GM19239 (cell line): ENCODE data around the gene EHF.
A peak's percentile ranks its signal among the peaks of the same experiment; 100 is the strongest.

ENCODE experiments used
- DNase-seq: peaks from one replicate; pipeline ENCODE4 v3.0.0; 2011; ENCODE audit warnings: low spot score; ENCODE audit not compliant: insufficient read length
- FAIRE-seq: peaks from 2 replicates; lab custom pipeline; 2011; peaks lifted over from hg19 to GRCh38; lab: Jason Lieb, UNC

The EHF gene

DNA sequence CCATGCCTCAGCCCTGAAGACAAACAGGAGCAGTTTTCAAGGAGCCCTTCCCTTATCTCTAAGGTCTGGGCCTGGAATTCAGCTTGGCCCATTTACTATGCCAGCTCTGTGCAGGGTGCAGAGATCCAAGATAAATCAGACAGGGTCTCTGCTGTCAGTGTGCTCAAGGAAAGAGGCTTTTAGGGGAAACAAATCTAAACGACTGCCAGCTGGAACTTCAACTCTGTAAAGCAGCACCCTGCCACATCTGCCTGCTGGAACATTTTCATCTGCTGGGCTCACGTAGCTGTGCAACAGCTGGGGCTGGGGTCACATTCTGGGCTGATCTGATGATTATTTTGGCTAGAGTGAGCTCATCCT lies 19.8 kb upstream of the EHF start:
- DNase-seq (no peak), FAIRE-seq (no peak)

DNA sequence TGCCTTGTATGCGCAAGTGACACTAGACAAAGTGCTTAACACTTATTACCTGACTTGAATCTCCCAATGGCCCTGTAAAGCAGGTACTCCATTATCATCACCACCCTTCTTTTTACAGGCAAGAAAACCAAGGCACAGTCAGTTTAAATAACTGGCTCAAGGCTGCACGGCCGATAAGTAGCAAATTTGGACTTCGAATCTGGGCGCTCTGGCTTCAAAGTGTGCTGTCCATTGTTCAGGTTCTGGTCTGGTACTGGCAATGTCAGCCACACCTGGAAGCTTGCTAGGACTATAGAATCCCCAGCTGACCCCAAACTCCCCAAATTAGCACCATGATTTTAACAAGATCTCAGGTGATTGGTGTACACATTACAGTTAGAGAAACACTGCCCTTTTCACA lies 19.3 kb upstream of the EHF start:
- DNase-seq (no peak), FAIRE-seq (no peak)

DNA sequence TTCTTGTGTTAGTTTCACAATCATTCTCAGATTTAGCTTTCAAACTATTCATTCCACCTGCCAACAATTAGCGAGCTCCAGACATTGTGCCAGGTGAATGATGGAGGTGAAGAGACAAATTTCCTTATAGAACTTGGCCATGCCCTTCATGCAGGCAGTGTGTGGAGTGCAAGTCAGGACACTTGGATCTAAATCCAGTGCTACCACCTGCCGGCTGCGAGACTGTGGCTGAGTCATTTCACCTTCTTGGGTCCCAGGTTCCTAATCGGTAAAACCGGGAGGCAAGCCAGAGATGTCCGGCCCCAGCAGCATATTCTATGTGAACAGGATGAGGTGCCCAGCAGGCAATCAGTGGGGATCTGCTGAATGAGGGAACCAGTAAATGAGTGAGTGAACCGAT lies 18.6 kb upstream of the EHF start:
- FAIRE-seq = no peak

DNA sequence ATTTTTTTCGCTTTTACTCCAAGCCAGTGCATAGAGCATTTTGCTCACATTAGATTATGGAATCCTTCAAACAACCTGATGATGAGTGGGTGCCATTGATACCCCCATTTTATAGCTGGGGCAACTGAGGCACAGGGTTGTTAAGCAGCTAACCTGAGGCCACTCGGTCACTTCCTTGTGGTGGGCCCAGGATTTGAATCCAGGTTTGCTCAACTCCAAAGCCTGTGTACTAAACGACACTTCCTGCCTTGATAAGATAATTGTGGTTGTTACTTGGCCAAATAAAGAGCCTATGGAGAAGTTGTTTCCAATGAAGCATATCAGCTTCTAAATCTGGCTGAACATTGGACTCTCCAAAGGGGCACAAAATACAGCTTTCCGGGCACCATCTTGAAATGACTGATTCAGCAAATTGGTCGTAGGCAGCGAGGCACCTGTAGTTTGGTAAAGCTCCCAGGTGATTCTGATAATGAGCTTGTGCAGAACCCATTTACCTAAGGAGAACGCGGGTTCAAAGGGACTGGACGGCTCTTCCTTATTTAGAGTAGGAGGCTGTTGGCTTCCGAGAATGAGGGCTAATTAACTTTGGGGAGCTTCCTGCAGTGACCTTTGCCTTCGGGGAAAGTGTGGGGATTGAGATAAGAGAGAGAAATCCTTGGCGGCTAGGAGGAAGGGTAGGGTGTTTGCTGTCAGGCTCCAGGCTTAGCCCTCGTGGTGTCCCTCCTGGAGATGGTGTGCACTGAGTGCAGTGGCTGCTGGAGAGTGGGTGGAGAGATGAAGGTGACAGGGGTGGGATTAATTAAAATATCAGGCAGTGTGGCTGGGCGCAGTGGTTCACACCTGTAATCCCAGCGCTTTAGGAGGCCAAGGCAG lies 17.5 kb upstream of the EHF start:
- no peak for FAIRE-seq
- DNase-seq = no peak

More for the DNA sequence above, 18.6 kb upstream of the EHF start:
- DNase-seq = no peak

DNA sequence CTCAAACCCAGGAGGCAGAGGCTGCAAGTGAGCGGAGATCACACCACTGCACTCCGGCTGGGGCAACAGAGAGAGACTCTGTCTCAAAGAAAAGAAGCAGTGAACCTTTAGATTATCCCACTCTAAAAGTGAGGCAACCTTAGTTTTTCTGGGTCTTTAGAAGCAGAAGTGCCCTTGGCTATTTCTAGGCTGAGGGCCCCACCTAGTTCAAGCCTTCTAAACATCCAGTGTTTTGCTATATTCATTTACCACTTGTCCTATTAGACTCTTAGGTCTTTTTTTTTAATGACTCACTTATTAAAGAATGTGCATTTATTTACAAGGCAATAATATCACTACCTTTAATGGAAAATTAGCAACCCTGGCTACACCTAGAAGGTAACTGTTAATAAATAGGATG lies 16.7 kb upstream of the EHF start:
- FAIRE-seq = no peak
- DNase-seq = no peak

DNA sequence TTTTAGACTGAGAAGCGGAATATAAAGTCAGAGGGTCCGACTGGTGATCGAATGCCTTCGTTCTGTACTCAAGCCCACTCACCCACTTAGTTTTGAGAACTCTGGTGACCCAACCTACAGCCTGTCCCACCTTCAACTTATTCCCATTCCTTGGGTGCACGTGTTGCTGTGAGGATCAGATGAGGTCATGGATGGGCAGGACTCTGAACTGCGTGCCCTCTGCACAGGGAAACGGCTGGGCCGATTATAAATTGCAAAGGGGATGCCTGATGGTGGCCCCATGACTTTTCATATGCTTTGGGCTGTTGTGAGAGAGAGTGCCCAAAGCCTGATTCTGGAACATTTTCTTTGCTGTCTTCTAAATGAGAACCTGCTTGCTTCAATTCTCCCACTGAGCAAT lies 16.0 kb upstream of the EHF start:
- FAIRE-seq (no peak), DNase-seq (no peak)

DNA sequence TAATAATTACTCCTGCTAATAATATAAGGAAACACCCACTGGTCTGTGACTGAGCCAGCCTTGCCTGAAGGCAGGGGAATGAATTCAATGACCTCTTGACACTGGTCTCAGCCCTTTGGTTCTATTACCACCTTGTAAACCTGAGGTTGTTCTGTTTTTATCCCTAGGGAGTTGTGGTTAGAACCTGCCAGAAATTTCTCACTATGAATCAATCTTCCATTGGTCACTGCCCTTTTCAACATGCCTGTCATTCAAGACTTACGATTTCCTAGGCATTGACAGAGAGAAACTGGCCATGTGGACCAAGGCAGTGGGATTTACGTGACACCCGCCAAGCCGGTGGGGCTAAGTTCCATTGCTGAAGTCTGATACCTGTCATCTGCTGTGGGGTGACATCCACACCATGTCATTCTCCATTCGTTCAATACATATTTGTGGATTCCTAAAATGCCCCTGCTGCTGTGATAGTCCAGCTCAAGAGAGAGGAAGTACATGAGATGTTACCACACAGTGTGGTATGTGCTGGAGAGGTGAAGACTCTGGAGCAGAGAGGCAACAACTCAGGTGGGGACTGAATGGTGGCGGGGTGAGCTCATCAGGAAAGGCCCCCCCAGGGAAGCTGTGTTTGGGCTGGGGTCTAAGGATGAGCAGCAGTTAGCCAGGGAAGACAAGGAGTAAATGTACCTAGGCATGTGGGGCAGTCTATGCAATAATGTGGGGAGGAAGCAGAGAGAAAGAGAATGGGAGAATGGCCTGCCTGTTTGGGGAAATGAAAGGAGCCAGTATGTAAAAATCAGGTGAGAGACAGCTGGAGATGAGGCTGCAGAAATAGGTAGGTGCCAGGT lies 15.2 kb upstream of the EHF start:
- FAIRE-seq = no peak
- DNase-seq = no peak

DNA sequence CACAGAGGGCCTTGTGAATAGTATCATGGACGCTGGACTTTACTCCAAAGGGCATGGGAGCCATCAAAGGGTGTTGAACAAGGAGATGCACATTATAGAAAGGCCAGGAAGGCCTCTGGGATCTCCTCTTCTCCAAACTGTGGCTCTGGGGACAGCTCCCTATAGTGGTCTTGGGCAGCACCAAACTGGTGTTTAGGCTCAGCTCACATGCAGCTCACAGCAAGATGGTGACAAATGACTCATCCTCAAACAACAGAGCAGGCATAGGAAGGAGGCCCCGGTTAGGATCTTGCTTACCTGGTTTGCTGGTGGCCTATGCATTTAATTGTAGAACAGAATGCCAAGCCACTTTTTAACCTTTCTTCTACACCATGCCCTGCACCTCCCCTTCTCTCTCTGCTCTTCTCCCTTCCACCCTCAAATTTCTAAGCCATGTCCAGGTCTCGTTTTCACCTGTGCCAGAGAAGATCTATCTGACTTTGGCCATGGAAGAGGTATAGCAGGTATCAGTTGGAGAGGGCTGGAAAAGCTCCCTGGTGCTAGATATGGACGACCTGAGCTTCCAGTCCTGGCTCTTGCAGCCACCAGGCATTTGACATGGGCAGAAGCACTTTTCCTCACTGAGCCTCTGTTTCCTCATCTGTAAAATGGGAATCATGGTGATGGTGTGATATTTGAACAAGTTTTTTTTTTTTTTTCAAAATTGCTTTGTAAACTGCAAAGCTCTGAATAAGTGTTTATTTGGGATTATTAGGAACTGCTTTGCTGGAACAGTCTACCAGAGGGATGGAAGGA lies 14.4 kb upstream of the EHF start:
- no peak for FAIRE-seq

DNA sequence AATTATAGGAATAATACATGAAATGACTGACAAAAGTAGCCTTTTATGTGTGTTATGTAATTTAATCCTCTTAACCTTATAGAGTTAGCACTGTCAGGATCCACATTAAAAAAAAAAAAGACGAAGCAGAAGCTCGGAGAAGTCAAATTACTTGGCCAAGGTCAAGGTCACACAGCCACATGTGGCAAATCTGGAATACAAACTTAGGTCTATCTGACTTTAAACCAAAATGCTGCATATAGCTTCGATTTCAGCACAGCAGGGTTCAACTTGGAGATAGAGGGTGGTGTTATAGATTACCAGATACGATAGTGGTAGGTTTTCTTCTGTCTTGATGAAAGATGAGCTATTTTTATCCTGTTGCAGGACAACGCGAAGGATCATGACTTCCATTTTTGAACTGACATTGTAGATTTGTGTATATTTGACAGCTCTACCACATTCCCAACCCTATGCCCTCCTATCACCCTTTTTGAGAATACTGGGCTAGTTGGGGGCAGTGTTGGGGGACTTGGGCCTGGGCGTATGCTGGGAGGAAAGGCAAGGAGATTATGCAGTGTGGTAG lies 11.6 kb upstream of the EHF start:
- no peak for FAIRE-seq
- DNase-seq = no peak

More for the DNA sequence above, 14.4 kb upstream of the EHF start:
- no peak for DNase-seq

DNA sequence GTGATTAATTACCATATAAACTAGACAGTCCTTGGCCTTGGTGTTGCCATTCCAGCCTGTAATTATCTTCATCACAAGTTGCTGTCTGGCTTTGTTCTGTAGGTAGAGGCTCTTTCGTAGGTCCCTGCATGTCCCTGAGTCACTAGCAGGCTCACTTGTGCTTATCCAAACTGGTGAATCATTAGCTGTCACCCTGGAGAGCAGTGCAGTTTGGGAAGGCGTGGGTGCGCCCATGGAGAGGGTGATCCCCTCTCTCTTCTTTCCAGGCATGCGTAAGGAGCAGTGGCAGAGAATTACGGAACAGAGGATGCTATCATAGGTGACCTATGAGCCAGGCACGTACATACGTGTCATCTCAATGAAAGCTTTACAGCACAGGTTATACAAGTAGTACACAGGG lies 11.0 kb upstream of the EHF start:
- no peak for DNase-seq
- FAIRE-seq = no peak

DNA sequence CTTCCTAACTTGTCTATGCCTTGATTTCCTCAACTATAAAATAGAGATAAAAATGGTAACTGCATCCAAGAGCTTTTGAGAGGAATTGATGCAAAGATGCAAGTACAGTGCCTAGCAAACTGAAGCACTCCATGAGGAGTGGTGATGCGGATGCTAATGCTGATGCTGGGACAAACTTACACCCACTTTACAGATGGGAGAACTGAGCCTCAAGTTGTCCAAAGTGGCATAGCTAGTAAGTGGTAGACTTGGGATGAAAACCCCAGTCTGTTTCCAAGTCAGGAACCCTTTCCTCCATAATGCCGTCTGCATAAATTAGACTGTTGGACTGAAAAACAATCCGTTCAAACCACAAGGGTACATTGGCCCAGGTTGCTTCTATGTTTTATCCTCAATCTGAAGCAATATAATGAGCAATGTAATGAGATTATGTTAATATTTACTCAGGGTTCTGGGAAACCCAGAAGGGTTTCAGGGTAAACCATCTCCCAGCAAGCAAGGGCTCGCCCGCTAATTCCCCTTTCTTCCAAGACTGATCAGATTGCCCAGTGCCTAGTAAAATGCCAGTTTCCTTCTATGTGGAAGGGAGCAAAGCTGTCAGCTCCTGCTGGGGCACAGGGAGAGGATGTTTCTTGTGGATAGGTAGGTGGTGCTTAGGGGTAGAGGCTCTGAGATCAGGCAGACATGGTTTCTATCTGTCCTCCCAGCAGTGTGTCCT lies 10.4 kb upstream of the EHF start:
- no peak for FAIRE-seq

DNA sequence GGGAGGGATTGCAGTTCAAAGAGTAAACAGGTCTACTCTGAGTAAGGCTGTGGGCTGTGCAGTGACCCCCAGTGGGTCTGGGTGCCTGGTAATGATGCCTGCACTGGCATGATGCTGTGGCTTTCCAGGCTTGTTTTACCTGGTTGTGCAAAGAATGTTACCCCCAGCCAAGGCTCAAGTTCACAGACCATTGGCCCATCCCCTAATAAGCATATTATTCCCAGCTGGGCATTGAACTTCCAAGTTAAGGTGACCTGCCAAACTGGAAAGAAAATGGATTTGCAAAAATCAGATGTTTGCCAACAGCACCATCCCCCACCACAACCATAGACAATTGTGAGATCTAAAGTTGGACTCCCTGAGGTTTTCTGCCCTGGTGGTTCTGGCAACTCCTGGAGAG lies 7.9 kb upstream of the EHF start:
- no peak for DNase-seq
- FAIRE-seq = no peak

More for the DNA sequence above, 10.4 kb upstream of the EHF start:
- DNase-seq = no peak

DNA sequence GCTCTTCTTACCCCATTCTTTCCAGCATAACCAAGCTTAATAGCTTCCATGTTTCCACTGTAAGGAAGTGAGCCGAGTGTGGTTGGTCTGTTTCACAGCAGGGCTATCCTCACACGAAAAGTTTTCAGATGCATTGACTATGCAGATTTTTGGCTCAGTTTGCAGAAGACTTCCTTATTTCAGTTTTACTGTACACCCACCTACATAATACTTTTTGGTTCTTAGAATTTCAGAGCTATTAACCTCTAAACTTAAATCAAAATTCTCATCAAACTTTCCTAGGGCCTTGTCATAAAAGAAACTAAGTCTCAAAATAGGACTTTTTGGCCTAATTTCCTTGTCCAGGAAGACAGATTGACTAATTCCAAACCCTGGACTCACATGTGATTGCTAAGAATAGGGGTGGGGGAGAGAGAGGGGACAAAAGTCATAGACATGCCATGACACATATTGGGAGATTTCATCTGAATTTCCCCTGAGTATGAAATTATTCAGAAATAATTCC lies 7.3 kb upstream of the EHF start:
- DNase-seq (peak; percentile 22), FAIRE-seq (peak; percentile 64)

DNA sequence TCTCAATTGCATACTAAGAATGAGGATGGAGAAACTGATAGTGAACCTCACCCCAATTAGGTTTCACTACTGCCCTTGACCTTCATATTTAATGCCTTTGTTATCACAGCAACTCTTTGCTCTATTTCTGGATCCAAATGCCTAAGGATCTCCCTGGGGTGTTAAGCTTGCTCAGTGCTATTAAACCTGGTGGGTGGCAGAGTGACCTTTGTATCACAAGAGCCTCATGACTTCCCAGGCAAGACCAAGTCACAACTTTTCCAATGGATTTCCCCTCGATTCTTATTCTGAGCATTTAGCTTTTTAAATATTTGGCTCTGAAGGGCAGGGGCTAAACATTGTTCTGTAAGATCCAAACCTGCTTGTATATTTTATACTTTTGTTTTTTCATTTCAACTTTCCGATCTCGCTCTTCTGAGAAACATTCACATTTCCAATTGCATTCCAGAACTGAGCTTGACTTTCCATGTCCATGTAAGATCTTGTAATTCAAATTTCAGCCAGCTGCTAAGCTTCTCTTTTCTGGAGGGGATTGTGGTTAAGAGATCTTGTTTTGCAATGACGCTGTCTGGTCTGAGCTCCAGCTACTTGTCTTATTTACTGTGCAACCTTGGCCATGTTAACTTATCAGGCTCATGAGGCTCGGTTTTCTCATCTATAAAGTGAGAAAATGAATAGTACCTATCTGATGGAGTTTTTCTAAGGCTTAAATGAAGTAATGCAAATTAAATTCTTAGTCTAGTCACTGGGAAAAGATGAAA lies 6.4 kb upstream of the EHF start:
- DNase-seq = no peak
- FAIRE-seq = no peak

DNA sequence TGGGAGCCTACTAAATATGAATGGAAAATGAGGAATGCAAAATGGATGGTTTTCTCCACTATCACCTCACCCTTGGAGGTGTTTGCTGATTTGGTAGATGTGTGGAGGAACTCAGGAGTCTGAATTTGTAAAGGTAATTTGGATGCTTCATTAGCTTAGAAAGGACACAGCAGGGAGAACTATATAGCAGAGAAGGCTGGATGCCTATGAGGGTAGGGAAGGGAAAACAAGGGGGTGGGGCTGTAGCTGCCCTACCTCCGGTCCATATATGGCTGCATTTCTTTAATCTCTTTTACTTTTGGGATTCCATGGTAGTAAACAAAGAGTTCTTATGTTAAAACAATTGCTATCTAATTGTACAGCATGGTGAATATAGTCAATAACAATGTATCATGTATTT lies 4.8 kb upstream of the EHF start:
- no peak for FAIRE-seq

DNA sequence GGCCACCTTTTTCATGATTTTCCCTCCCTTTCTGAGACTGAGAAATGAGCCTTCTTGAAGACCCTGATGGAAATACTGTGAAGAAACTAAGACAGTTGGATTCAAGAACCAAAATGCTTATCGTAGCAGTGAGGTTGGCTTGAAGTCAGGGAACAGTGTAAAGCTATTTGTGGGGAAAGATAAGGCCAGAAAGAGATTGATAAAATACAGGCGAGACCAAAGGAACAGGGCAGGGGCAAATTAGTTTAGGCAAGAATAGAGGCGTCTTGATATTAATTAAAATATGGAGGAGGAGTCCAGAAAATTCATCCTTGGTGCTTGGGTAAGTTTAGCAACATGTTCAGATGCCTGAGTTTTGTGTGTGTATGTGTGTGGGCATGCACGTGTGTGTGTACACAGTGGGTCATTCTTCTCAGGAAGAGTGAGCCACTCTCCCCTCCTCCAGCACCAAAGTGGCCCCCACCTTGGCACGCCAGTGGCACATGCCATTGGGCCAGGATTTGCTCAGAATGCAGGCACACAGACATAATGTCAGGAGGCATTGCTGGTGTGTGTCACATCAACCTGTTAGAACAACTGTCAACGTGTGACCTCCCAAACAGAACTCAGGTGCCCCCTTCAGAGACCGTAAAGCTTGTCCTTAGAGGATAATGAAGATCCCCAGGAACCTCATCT lies 3.9 kb upstream of the EHF start:
- FAIRE-seq (no peak), DNase-seq (no peak)

More for the DNA sequence above, 4.8 kb upstream of the EHF start:
- no peak for DNase-seq

DNA sequence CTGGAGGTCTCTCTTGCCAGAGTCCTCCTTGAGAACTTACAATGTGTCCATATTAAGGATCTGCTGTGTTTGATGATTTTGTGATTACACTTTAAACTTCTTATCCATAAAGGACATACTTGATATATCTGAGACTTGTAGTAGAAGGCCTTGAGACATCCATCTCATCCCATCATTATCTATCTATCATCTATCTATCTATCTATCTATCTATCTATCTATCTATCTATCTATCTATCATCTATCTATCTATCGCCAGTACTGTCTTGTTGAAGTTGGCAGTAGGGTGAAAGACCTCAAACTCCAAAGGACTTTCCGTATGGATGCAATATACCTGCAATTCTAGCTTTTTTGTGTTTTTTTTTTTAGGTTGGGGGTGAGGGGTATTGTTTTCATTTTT lies 2.5 kb upstream of the EHF start:
- FAIRE-seq = no peak

DNA sequence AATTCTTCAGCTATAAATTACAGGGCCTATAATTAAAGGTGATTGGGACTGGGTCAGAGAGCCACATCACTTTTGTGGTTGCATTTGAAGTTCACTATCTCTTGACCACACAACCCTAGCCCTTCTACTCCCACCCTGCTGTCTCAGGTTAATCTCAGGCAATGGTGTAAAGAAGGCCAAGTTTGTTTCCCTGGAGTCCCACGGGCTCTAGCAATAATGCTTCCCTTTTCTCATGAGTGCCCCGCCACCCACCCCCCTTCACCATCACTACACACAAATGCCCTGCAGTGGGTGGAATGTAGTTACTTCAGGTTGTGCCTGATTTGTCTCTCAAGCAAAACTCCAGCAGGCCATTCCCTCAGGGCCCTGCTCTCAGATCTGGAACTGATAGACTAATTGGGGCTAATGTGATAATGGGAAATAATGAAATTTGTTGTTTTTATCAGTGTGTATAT lies 1.8 kb upstream of the EHF start:
- DNase-seq = no peak
- FAIRE-seq = no peak

More for the DNA sequence above, 2.5 kb upstream of the EHF start:
- no peak for DNase-seq
